GM12878 (cell line): ENCODE results near the gene FCHSD2. TPM values are rescaled to one million over a fixed set of nuclear protein-coding genes. Genes with fewer than 3 reads are reported as not detected.

ENCODE experiments used
- ATAC-seq: fragments of 200-7000 bp; cut with Tn5 transposase; 3 replicates; pipeline ENCODE4 v1.9.1; 2020; ENCODE audit warnings: mild to moderate bottlenecking, moderate library complexity
- BruUV-seq: library from RNA; stranded (reverse); fragments of 400-500 nt; replicated peaks from 2 replicates; lab custom pipeline; 2021; lab: Mats Ljungman, UMichigan
- CTCF ChIA-PET: fragments of 300-600 bp; sonication (Branson Sonifier 250); formaldehyde crosslinking; extraction: SDS; loops from one replicate; lab custom pipeline; 2021; ENCODE audit warnings: inconsistent platforms; lab: Yijun Ruan, JAX
- POLR2A ChIA-PET: fragments of 350-600 bp; formaldehyde crosslinking; extraction: SDS; loops from one replicate; lab custom pipeline; 2021; ENCODE audit warnings: inconsistent platforms; lab: Charles Lee
- RAD21 ChIA-PET: fragments of 300-600 bp; sonication (Branson Sonifier 250); formaldehyde crosslinking; loops from one replicate; lab custom pipeline; 2023; ENCODE audit warnings: antibody characterized with exemption; ENCODE audit not compliant: unreplicated experiment; lab: Charles Lee
- SMC1A ChIA-PET: fragments of 300-600 bp; sonication (Branson Sonifier 250); formaldehyde crosslinking; loops from one replicate; lab custom pipeline; 2023; ENCODE audit not compliant: unreplicated experiment, uncharacterized antibody; lab: Charles Lee
- DNase-seq: peaks from one replicate; pipeline ENCODE4 v3.0.0-alpha.2; 2011; ENCODE audit warnings: low read depth, low spot score
- FAIRE-seq: peaks from 3 replicates; lab custom pipeline; 2011; peaks lifted over from hg19 to GRCh38; lab: Jason Lieb, UNC
- H2AFZ ChIP-seq: 2 replicates; pipeline ENCODE4 v1.6.0; 2011; ENCODE audit warnings: low read depth, low read length, control low read depth; ENCODE audit not compliant: control insufficient read depth
- H3K27ac ChIP-seq: 2 replicates; pipeline ENCODE4 v1.5.1; 2011; ENCODE audit warnings: control low read depth; ENCODE audit not compliant: control insufficient read depth, insufficient read depth
- H3K27me3 ChIP-seq, 2 experiments: replicated peaks in 1 of 2; 2 replicates each; pipeline versions ENCODE4 v1.6.0 to v1.6.1; 2011; ENCODE audit warnings: low read length in 1 of 2; ENCODE audit not compliant: control insufficient read depth in 2 of 2, insufficient read depth in 2 of 2
- H3K36me3 ChIP-seq, 2 experiments: 2 replicates each; pipeline ENCODE4 v1.5.1; 2011; ENCODE audit warnings: low read length in 1 of 2; ENCODE audit not compliant: control insufficient read depth in 2 of 2, insufficient read depth in 2 of 2
- H3K4me1 ChIP-seq: 2 replicates; pipeline ENCODE4 v1.6.1; 2011; ENCODE audit warnings: mild to moderate bottlenecking, low read length, moderate library complexity, mixed read lengths; ENCODE audit not compliant: control insufficient read depth, insufficient read depth
- H3K4me2 ChIP-seq: 2 replicates; pipeline ENCODE4 v1.6.0; 2011; ENCODE audit warnings: control low read depth; ENCODE audit not compliant: control insufficient read depth, insufficient read depth
- H3K4me3 ChIP-seq: fragments of 200-600 bp; sonication (generic); 2 replicates; pipeline ENCODE4 v1.5.1; 2016
- H3K79me2 ChIP-seq: 2 replicates; pipeline ENCODE4 v1.6.0; 2011; ENCODE audit warnings: low read length; ENCODE audit not compliant: control insufficient read depth, insufficient read depth
- H3K9ac ChIP-seq: 2 replicates; pipeline ENCODE4 v1.8.0; 2011; ENCODE audit warnings: low read length, control low read depth, mixed read lengths; ENCODE audit not compliant: control insufficient read depth, insufficient read depth
- H3K9me3 ChIP-seq: replicated peaks from 3 replicates; pipeline ENCODE4 v1.5.1; 2011; ENCODE audit warnings: mild to moderate bottlenecking, low read length; ENCODE audit not compliant: control insufficient read depth, insufficient read depth
- H4K20me1 ChIP-seq: 2 replicates; pipeline ENCODE4 v1.6.0; 2011; ENCODE audit not compliant: control insufficient read depth, insufficient read depth
- CREB1 ChIP-seq: IDR thresholded peaks from 2 replicates; pipeline ENCODE4 v1.6.1; 2012; ENCODE audit warnings: low read depth, mild to moderate bottlenecking, inconsistent platforms
- ESRRA ChIP-seq: IDR thresholded peaks from 2 replicates; pipeline ENCODE4 v1.6.1; 2012; ENCODE audit warnings: mild to moderate bottlenecking, low read length, improper control_type of control experiment
- NR2F1 ChIP-seq: fragments of 450-650 bp; conservative IDR thresholded peaks from 2 replicates; pipeline ENCODE4 v1.6.1; 2017; ENCODE audit warnings: mild to moderate bottlenecking
- PML ChIP-seq: IDR thresholded peaks from 2 replicates; pipeline ENCODE4 v1.6.1; 2012; ENCODE audit warnings: low read length, inconsistent platforms
- POLR2AphosphoS5 ChIP-seq: IDR thresholded peaks from 2 replicates; pipeline ENCODE4 v1.6.1; 2011; ENCODE audit warnings: mild to moderate bottlenecking, low read length, inconsistent platforms
- SIX5 ChIP-seq: IDR thresholded peaks from 2 replicates; pipeline ENCODE4 v1.6.1; 2011; ENCODE audit warnings: mild to moderate bottlenecking, low read depth, low read length, moderate library complexity; ENCODE audit not compliant: severe bottlenecking
- SUPT20H ChIP-seq: IDR thresholded peaks from 2 replicates; pipeline ENCODE4 v1.6.1; 2011; ENCODE audit warnings: low read depth, mild to moderate bottlenecking, low read length, moderate library complexity, borderline replicate concordance; ENCODE audit not compliant: control insufficient read depth
- TAF1 ChIP-seq: IDR thresholded peaks from 2 replicates; pipeline ENCODE4 v1.6.1; 2011; ENCODE audit warnings: mild to moderate bottlenecking, low read depth, low read length, borderline replicate concordance
- TARDBP ChIP-seq: IDR thresholded peaks from 2 replicates; pipeline ENCODE4 v1.6.1; 2016; ENCODE audit warnings: borderline replicate concordance
- TCF7 ChIP-seq: IDR thresholded peaks from 2 replicates; pipeline ENCODE4 v1.6.1; 2014; ENCODE audit warnings: antibody characterized with exemption, borderline replicate concordance
- YY1 ChIP-seq: IDR thresholded peaks from 2 replicates; pipeline ENCODE4 v1.6.1; 2011; ENCODE audit warnings: low read depth, mild to moderate bottlenecking, low read length
- ZNF274 ChIP-seq: IDR thresholded peaks from one replicate; pipeline ENCODE4 v1.8.0; 2011; ENCODE audit not compliant: insufficient read length, insufficient read depth
- ZNF384 ChIP-seq: IDR thresholded peaks from 2 replicates; pipeline ENCODE4 v1.6.1; 2012; ENCODE audit warnings: low read depth, mild to moderate bottlenecking, low read length, improper control_type of control experiment, borderline replicate concordance
- WGBS: methylation state at CpG from one replicate; pipeline ENCODE4 v1.1.6; 2016; ENCODE audit warnings: low lambda C conversion rate; ENCODE audit not compliant: insufficient replicate concordance, insufficient coverage; ENCODE audit errors: missing lambda C conversion rate; 5-methylcytosine and 5-hydroxymethylcytosine counted together
- in situ Hi-C: fragments of 300-500 bp; cut with MboI; formaldehyde crosslinking; loops from 9 replicates; pipeline ENCODE4 v1.14.3; 2018; ENCODE audit warnings: mixed read lengths
- intact Hi-C: fragments of 100-400 bp; cut with micrococcal nuclease; formaldehyde crosslinking; loops from one replicate; pipeline ENCODE4 v1.14.2; 2022; ENCODE audit not compliant: unreplicated experiment
- polyA plus RNA-seq, 11 experiments: library from polyadenylated mRNA; depleted of rRNA in 4 of 11; unstranded in 6 of 11; stranded (reverse) in 5 of 11; fragments of >200 nt; fragmentation: Nextera tagmentation in 4 of 11; fragmentation: Illumina TruSeq in 1 of 11; extraction: Ambion mirVana in 4 of 11; extraction: Trizol in 1 of 11; gene quantifications; 1 replicate in 1 of 11; 2 replicates in 10 of 11; pipeline versions ENCODE4 v1.2.1 to v1.2.3, GENCODE V29; 2011 to 2016; ENCODE audit warnings: inconsistent platforms in 2 of 11, missing spikeins in 2 of 11, low read depth in 1 of 11
- total RNA-seq, 4 experiments: library from RNA; depleted of rRNA in 3 of 4; stranded (reverse); fragments of >200 nt in 3 of 4; fragmentation: Illumina TruSeq in 1 of 4; extraction: Trizol in 1 of 4; gene quantifications; 2 replicates each; pipeline versions ENCODE4 v1.2.1 to v1.2.3, GENCODE V29; 2013 to 2021
- TF ChIP-seq, protein P1 (sequence below): IDR thresholded peaks from 2 replicates; pipeline ENCODE4 v1.6.1; 2012; ENCODE audit warnings: low read depth, low read length, improper control_type of control experiment
- TF ChIP-seq, protein P2 (sequence below): IDR thresholded peaks from 2 replicates; pipeline ENCODE4 v1.6.1; 2011; ENCODE audit warnings: borderline replicate concordance, low read depth, mild to moderate bottlenecking, moderate library complexity, low read length; ENCODE audit not compliant: insufficient read depth, poor library complexity, severe bottlenecking
- TF ChIP-seq, protein P3 (sequence below): fragments of 450-650 bp; IDR thresholded peaks from 2 replicates; pipeline ENCODE4 v1.6.1; 2018; ENCODE audit warnings: borderline replicate concordance, mild to moderate bottlenecking; ENCODE audit not compliant: partially characterized antibody
- TF ChIP-seq, protein P4 (sequence below): fragments of 450-650 bp; IDR thresholded peaks from 2 replicates; pipeline ENCODE4 v1.6.1; 2016; ENCODE audit warnings: mild to moderate bottlenecking

Gene FCHSD2
- total and polyA plus RNA-seq, 10 of the 15 experiments (the other 5 are each of a cell fraction or from before 2014, with no cell fraction given) = 13.2 to 89.8 (median 47.8) TPM

DNA sequence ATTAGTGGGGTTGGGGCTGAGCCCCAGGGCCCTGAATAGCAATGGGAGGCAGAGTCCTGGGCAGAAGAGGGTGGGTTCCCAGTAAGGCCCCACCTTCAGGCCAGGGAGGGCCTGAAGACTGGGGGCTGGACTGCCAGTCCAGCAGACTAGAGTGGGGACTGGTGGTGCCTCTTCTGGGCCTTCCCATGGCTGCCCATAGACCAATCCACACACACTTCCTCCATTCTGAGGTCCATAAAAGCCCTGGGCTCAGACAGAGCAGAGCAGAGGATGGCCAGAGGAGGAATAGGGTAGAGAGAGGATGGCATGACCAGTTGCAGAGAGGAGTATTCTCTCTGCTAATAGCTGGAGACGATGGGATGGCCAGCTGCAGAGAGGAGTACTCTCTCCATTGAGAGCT lies 216.0 kb downstream of the FCHSD2 start:
- WGBS = 100% methylated on average over 1 of the region's 1 CpG
- no peak overlapping the region for H3K4me2 ChIP-seq
- no TSS peak for BruUV-seq
- no peaks in the 10 kb centered on the region for H3K79me2 ChIP-seq
- ChIA-PET CTCF (interaction anchor here (0.6 to 7.5 kb wide), 7 partner anchors 10 to 689 kb away, joined by 3 to 95 read pairs (median 3); no protein-coding TSS in a partner anchor), RAD21 (interaction anchor here (0.7 to 6.0 kb wide), 4 partner anchors 208 to 251 kb away, joined by 3 to 68 read pairs (median 3); no protein-coding TSS in a partner anchor), SMC1A (interaction anchor here (0.9 to 4.6 kb wide), 8 partner anchors 10 to 252 kb away, joined by 3 to 17 read pairs (median 4); no protein-coding TSS in a partner anchor), POLR2A (interaction anchor here (1.1 kb wide), 1 partner anchor 240 kb away, joined by 3 read pairs; no protein-coding TSS in a partner anchor)
- no peaks in the 10 kb centered on the region for H3K4me1 ChIP-seq
- no peaks in the 10 kb centered on the region for H3K27me3 ChIP-seq
- H3K9me3 ChIP-seq = no peaks in the 10 kb centered on the region
- no peaks in the 10 kb centered on the region for H4K20me1 ChIP-seq
- DNase-seq (no peak), ATAC-seq (peak; percentile 15), FAIRE-seq (no peak)
- H2AFZ ChIP-seq = no peak overlapping the region
- TF ChIP-seq, protein P1, sequence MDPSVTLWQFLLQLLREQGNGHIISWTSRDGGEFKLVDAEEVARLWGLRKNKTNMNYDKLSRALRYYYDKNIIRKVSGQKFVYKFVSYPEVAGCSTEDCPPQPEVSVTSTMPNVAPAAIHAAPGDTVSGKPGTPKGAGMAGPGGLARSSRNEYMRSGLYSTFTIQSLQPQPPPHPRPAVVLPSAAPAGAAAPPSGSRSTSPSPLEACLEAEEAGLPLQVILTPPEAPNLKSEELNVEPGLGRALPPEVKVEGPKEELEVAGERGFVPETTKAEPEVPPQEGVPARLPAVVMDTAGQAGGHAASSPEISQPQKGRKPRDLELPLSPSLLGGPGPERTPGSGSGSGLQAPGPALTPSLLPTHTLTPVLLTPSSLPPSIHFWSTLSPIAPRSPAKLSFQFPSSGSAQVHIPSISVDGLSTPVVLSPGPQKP = no peak
- TF ChIP-seq TARDBP = no peak
- no peak for TF ChIP-seq TAF1
- no peak for TF ChIP-seq SIX5
- TF ChIP-seq ZNF384 = no peak
- TF ChIP-seq, protein P2, sequence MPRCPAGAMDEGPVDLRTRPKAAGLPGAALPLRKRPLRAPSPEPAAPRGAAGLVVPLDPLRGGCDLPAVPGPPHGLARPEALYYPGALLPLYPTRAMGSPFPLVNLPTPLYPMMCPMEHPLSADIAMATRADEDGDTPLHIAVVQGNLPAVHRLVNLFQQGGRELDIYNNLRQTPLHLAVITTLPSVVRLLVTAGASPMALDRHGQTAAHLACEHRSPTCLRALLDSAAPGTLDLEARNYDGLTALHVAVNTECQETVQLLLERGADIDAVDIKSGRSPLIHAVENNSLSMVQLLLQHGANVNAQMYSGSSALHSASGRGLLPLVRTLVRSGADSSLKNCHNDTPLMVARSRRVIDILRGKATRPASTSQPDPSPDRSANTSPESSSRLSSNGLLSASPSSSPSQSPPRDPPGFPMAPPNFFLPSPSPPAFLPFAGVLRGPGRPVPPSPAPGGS = no peak
- TF ChIP-seq, protein P3, sequence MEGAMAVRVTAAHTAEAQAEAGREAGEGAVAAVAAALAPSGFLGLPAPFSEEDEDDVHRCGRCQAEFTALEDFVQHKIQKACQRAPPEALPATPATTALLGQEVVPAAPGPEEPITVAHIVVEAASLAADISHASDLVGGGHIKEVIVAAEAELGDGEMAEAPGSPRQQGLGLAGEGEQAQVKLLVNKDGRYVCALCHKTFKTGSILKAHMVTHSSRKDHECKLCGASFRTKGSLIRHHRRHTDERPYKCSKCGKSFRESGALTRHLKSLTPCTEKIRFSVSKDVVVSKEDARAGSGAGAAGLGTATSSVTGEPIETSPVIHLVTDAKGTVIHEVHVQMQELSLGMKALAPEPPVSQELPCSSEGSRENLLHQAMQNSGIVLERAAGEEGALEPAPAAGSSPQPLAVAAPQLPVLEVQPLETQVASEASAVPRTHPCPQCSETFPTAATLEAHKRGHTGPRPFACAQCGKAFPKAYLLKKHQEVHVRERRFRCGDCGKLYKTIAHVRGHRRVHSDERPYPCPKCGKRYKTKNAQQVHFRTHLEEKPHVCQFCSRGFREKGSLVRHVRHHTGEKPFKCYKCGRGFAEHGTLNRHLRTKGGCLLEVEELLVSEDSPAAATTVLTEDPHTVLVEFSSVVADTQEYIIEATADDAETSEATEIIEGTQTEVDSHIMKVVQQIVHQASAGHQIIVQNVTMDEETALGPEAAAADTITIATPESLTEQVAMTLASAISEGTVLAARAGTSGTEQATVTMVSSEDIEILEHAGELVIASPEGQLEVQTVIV = no peak
- no peak for TF ChIP-seq YY1
- TF ChIP-seq PML = no peak
- TF ChIP-seq, protein P4, sequence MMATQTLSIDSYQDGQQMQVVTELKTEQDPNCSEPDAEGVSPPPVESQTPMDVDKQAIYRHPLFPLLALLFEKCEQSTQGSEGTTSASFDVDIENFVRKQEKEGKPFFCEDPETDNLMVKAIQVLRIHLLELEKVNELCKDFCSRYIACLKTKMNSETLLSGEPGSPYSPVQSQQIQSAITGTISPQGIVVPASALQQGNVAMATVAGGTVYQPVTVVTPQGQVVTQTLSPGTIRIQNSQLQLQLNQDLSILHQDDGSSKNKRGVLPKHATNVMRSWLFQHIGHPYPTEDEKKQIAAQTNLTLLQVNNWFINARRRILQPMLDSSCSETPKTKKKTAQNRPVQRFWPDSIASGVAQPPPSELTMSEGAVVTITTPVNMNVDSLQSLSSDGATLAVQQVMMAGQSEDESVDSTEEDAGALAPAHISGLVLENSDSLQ = no peak
- no peak for TF ChIP-seq ESRRA
- TF ChIP-seq ZNF274 = no peak
- TF ChIP-seq CREB1 = no peak
- TF ChIP-seq SUPT20H = no peak
- TF ChIP-seq TCF7 = no peak
- no peak for TF ChIP-seq POLR2AphosphoS5
- TF ChIP-seq NR2F1 = no peak
- H3K4me3 ChIP-seq = no peak overlapping the region
- in situ Hi-C loops (loop anchor here (5.0 kb wide), 1 partner anchor 251 kb away; no protein-coding TSS in a partner anchor), intact Hi-C loops (no loop called here)
- H3K27ac ChIP-seq = no peak overlapping the region
- no peak overlapping the region for H3K9ac ChIP-seq
- peaks cover 6 to 15% of the 10 kb centered on the region in 2 experiments; a peak in 3 of 4 replicates for H3K36me3 ChIP-seq
